Skeletal muscle cell (primary cell): ENCODE measurements around the gene ZNF750.
A peak's percentile ranks its signal among the peaks of the same experiment; 100 is the strongest.

ENCODE experiments used
- DNase-seq: peaks from one replicate; pipeline ENCODE4 v3.0.0-alpha.2; 2010; ENCODE audit warnings: low read depth
- H3K4me3 ChIP-seq: 2 replicates; pipeline ENCODE4 v1.5.1; 2011; ENCODE audit warnings: low read depth, mild to moderate bottlenecking, control low read depth, low read length, moderate library complexity

Gene ZNF750

GRCh38 chr17:82840431-82840831 lies 609 bp upstream of the ZNF750 start:
- no peak for DNase-seq
- H3K4me3 ChIP-seq = no peak overlapping the region

GRCh38 chr17:82838386-82839063 lies 1.3 kb downstream of the ZNF750 start:
- DNase-seq = peak; percentile 52
- H3K4me3 ChIP-seq = no peak overlapping the region

GRCh38 chr17:82837586-82838320 lies 2.1 kb downstream of the ZNF750 start:
- DNase-seq = no peak
- no peak overlapping the region for H3K4me3 ChIP-seq

- DNase-seq = peak; percentile 53
- no peak overlapping the region for H3K4me3 ChIP-seq
Observed at GRCh38 chr17:82836823-82837357, 2.9 kb downstream of the ZNF750 start.

- no peak overlapping the region for H3K4me3 ChIP-seq
- peak; percentile 32 for DNase-seq
Observed at GRCh38 chr17:82835766-82836512, 3.9 kb downstream of the ZNF750 start.

GRCh38 chr17:82835122-82835521 lies 4.7 kb downstream of the ZNF750 start:
- H3K4me3 ChIP-seq = no peak overlapping the region
- no peak for DNase-seq

GRCh38 chr17:82832881-82833475 lies 6.8 kb downstream of the ZNF750 start:
- no peak for DNase-seq
- no peak overlapping the region for H3K4me3 ChIP-seq

GRCh38 chr17:82832411-82832810 lies 7.4 kb downstream of the ZNF750 start:
- no peak overlapping the region for H3K4me3 ChIP-seq
- no peak for DNase-seq

- H3K4me3 ChIP-seq = no peak overlapping the region
- DNase-seq = no peak
Observed at GRCh38 chr17:82831818-82832200, 8.0 kb downstream of the ZNF750 start.

- no peak for DNase-seq
- no peak overlapping the region for H3K4me3 ChIP-seq
Observed at GRCh38 chr17:82831041-82831817, 8.6 kb downstream of the ZNF750 start.

- H3K4me3 ChIP-seq = no peak overlapping the region
- no peak for DNase-seq
Observed at GRCh38 chr17:82830249-82830661, 9.6 kb downstream of the ZNF750 start.

GRCh38 chr17:82828875-82829487 lies 10.8 kb downstream of the ZNF750 start:
- H3K4me3 ChIP-seq = no peak overlapping the region
- no peak for DNase-seq

GRCh38 chr17:82826956-82827355 lies 12.9 kb downstream of the ZNF750 start:
- no peak overlapping the region for H3K4me3 ChIP-seq
- no peak for DNase-seq

- no peak for DNase-seq
- no peak overlapping the region for H3K4me3 ChIP-seq
Observed at GRCh38 chr17:82826211-82826610, 13.6 kb downstream of the ZNF750 start.

GRCh38 chr17:82825540-82826124 lies 14.2 kb downstream of the ZNF750 start:
- DNase-seq = no peak
- H3K4me3 ChIP-seq = no peak overlapping the region

- no peak overlapping the region for H3K4me3 ChIP-seq
- no peak for DNase-seq
Observed at GRCh38 chr17:82823004-82823403, 16.8 kb downstream of the ZNF750 start.

- DNase-seq = no peak
- no peak overlapping the region for H3K4me3 ChIP-seq
Observed at GRCh38 chr17:82822281-82822680, 17.5 kb downstream of the ZNF750 start.

GRCh38 chr17:82821554-82821953 lies 18.3 kb downstream of the ZNF750 start:
- no peak for DNase-seq
- H3K4me3 ChIP-seq = no peak overlapping the region
